HEK293 (cell line): ENCODE data around the gene TAX1BP1.

Source experiments
- CTCF ChIA-PET: fragments of 350-600 bp; formaldehyde crosslinking; extraction: SDS; loops from one replicate; lab custom pipeline; 2021; ENCODE audit warnings: antibody characterized with exemption; lab: Yijun Ruan, JAX
- POLR2A ChIA-PET: fragments of 300-600 bp; formaldehyde crosslinking; extraction: SDS; loops from one replicate; lab custom pipeline; 2020; ENCODE audit warnings: antibody characterized with exemption, inconsistent platforms; lab: Yijun Ruan, JAX
- H3K27ac ChIP-seq: fragments of 200-500 bp; sonication (Bioruptor generic); 2 replicates; pipeline ENCODE4 v1.5.1; 2014; ENCODE audit warnings: low read depth, low read length, control low read depth, inconsistent platforms; ENCODE audit errors: extremely low read depth
- H3K36me3 ChIP-seq, 2 experiments: fragments of 200-500 bp in 1 of 2; sonication (Bioruptor generic) in 1 of 2; 1 replicate in 1 of 2; 2 replicates in 1 of 2; pipeline ENCODE4 v1.5.1; 2014 to 2017; ENCODE audit warnings: inconsistent platforms in 2 of 2, low read length in 2 of 2; ENCODE audit not compliant: control insufficient read depth in 2 of 2, insufficient read depth in 1 of 2
- H3K4me1 ChIP-seq: fragments of 200-500 bp; sonication (Bioruptor generic); 2 replicates; pipeline ENCODE4 v1.5.1; 2014; ENCODE audit warnings: mild to moderate bottlenecking, low read length, inconsistent platforms; ENCODE audit not compliant: control insufficient read depth, insufficient read depth
- H3K4me3 ChIP-seq: 2 replicates; pipeline ENCODE4 v1.5.1; 2011; ENCODE audit warnings: low read depth, mild to moderate bottlenecking, control low read depth, low read length, moderate library complexity
- H3K9me3 ChIP-seq: fragments of 200-500 bp; sonication (Bioruptor generic); 2 replicates; pipeline ENCODE4 v1.5.1; 2014; ENCODE audit warnings: low read depth, low read length, inconsistent platforms; ENCODE audit not compliant: control insufficient read depth, insufficient read depth
- HOXA7 ChIP-seq: sonication (generic); formaldehyde crosslinking; IDR thresholded peaks from 2 replicates; pipeline ENCODE4 v1.8.1; 2022; ENCODE audit warnings: missing genetic modification reagents, borderline replicate concordance
- PRDM1 ChIP-seq: fragments of 450-650 bp; formaldehyde crosslinking; IDR thresholded peaks from 2 replicates; pipeline ENCODE4; 2016; ENCODE audit warnings: missing biosample characterization, missing genetic modification characterization
- SCRT2 ChIP-seq: fragments of 450-650 bp; formaldehyde crosslinking; IDR thresholded peaks from 2 replicates; pipeline ENCODE4 v1.5.1; 2016; ENCODE audit warnings: missing biosample characterization, missing genetic modification characterization
- SETDB1 ChIP-seq: IDR thresholded peaks from one replicate; pipeline ENCODE4 v1.6.1; 2017; ENCODE audit warnings: mild to moderate bottlenecking, low read length, moderate library complexity, mixed read lengths; ENCODE audit not compliant: insufficient read length
- YY2 ChIP-seq: fragments of 450-650 bp; formaldehyde crosslinking; IDR thresholded peaks from 2 replicates; pipeline ENCODE4 v1.5.1; 2016; ENCODE audit warnings: missing biosample characterization, missing genetic modification characterization
- ZBTB11 ChIP-seq: fragments of 450-650 bp; formaldehyde crosslinking; conservative IDR thresholded peaks from 2 replicates; pipeline ENCODE4 v1.5.1; 2016; ENCODE audit warnings: low read depth, missing biosample characterization, missing genetic modification characterization
- ZFP3 ChIP-seq: fragments of 450-650 bp; formaldehyde crosslinking; IDR thresholded peaks from 2 replicates; pipeline ENCODE4 v1.5.1; 2016; ENCODE audit warnings: low read depth, missing biosample characterization, missing genetic modification characterization
- ZNF121 ChIP-seq: fragments of 450-650 bp; formaldehyde crosslinking; IDR thresholded peaks from 2 replicates; pipeline ENCODE4 v1.5.1; 2016; ENCODE audit warnings: missing biosample characterization, missing genetic modification characterization
- ZNF148 ChIP-seq: fragments of 450-650 bp; formaldehyde crosslinking; IDR thresholded peaks from 2 replicates; pipeline ENCODE4 v1.5.0; 2017; ENCODE audit warnings: missing biosample characterization, missing genetic modification characterization, borderline replicate concordance
- ZNF16 ChIP-seq: fragments of 450-650 bp; formaldehyde crosslinking; IDR thresholded peaks from 2 replicates; pipeline ENCODE4 v1.5.1; 2016; ENCODE audit warnings: low read depth, missing biosample characterization, missing genetic modification characterization
- ZNF221 ChIP-seq: fragments of 450-650 bp; formaldehyde crosslinking; IDR thresholded peaks from 2 replicates; pipeline ENCODE4 v1.5.1; 2017; ENCODE audit warnings: missing biosample characterization, missing genetic modification characterization, borderline replicate concordance
- ZNF239 ChIP-seq: fragments of 450-650 bp; formaldehyde crosslinking; IDR thresholded peaks from 2 replicates; pipeline ENCODE4 v1.5.1; 2016; ENCODE audit warnings: missing biosample characterization, missing genetic modification characterization
- ZNF280C ChIP-seq: fragments of 450-650 bp; formaldehyde crosslinking; IDR thresholded peaks from 2 replicates; pipeline ENCODE4 v1.5.1; 2016; ENCODE audit warnings: missing biosample characterization, missing genetic modification characterization
- ZNF335 ChIP-seq: fragments of 450-650 bp; formaldehyde crosslinking; conservative IDR thresholded peaks from 2 replicates; pipeline ENCODE4 v1.5.1; 2016; ENCODE audit warnings: missing biosample characterization, missing genetic modification characterization
- ZNF350 ChIP-seq: fragments of 450-650 bp; formaldehyde crosslinking; IDR thresholded peaks from 2 replicates; pipeline ENCODE4 v1.5.0; 2017; ENCODE audit warnings: missing biosample characterization, mild to moderate bottlenecking, missing genetic modification characterization
- ZNF48 ChIP-seq: fragments of 450-650 bp; formaldehyde crosslinking; IDR thresholded peaks from 2 replicates; pipeline ENCODE4 v1.5.1; 2016; ENCODE audit warnings: missing biosample characterization, missing genetic modification characterization
- ZNF510 ChIP-seq: fragments of 450-650 bp; formaldehyde crosslinking; IDR thresholded peaks from 2 replicates; pipeline ENCODE4 v1.5.1; 2018; ENCODE audit warnings: mild to moderate bottlenecking, missing genetic modification characterization, missing biosample characterization; ENCODE audit not compliant: insufficient replicate concordance
- ZNF529 ChIP-seq: fragments of 450-650 bp; formaldehyde crosslinking; IDR thresholded peaks from 2 replicates; pipeline ENCODE4 v1.5.1; 2017; ENCODE audit warnings: missing genetic modification characterization, missing biosample characterization; ENCODE audit not compliant: insufficient replicate concordance
- ZNF549 ChIP-seq: fragments of 450-650 bp; IDR thresholded peaks from 2 replicates; pipeline ENCODE4 v1.5.1; 2018; ENCODE audit warnings: missing biosample characterization, missing genetic modification characterization, mild to moderate bottlenecking, inconsistent platforms, moderate library complexity
- ZNF558 ChIP-seq: fragments of 450-650 bp; formaldehyde crosslinking; IDR thresholded peaks from 2 replicates; pipeline ENCODE4 v1.5.1; 2016; ENCODE audit warnings: missing biosample characterization, missing genetic modification characterization
- ZNF830 ChIP-seq: fragments of 450-650 bp; IDR thresholded peaks from 2 replicates; pipeline ENCODE4 v1.5.0; 2018; ENCODE audit warnings: missing biosample characterization, missing genetic modification characterization, low read depth, mild to moderate bottlenecking, moderate library complexity
- TF ChIP-seq, protein P1 (sequence below): fragments of 450-650 bp; formaldehyde crosslinking; IDR thresholded peaks from 2 replicates; pipeline ENCODE4 v1.5.1; 2016; ENCODE audit warnings: missing biosample characterization, missing genetic modification characterization

Gene TAX1BP1

GRCh38 chr7:27703181-27703580, 36.8 kb upstream of the TAX1BP1 start:
- TF ChIP-seq ZBTB11 (tag by site-specific recombination) (no peak), ZNF239 (no peak), ZNF558 (tag by site-specific recombination) (no peak), ZNF280C (no peak), SCRT2 (no peak), ZNF510 (no peak), ZNF830 (tag by site-specific recombination) (no peak), SETDB1 (no peak), PRDM1 (no peak), YY2 (tag by site-specific recombination) (no peak), ZNF549 (no peak), ZNF350 (tag by site-specific recombination) (no peak), HOXA7 (CRISPR knock-in tag) (no peak), ZNF221 (tag by site-specific recombination) (no peak), ZNF121 (no peak), ZNF16 (tag by site-specific recombination) (no peak), ZNF48 (no peak), ZNF148 (tag by site-specific recombination) (no peak)
- Histone ChIP-seq H3K4me3 (no peak overlapping the region), H3K9me3 (no peaks in the 10 kb centered on the region), H3K4me1 (no peaks in the 10 kb centered on the region), H3K36me3 (no peaks in the 10 kb centered on the region), H3K27ac (no peak overlapping the region)
- POLR2A ChIA-PET = no interaction called here
- CTCF ChIA-PET = interaction anchor here (0.7 kb wide), 1 partner anchor 13 kb away, joined by 3 read pairs; no protein-coding TSS in a partner anchor

DNA sequence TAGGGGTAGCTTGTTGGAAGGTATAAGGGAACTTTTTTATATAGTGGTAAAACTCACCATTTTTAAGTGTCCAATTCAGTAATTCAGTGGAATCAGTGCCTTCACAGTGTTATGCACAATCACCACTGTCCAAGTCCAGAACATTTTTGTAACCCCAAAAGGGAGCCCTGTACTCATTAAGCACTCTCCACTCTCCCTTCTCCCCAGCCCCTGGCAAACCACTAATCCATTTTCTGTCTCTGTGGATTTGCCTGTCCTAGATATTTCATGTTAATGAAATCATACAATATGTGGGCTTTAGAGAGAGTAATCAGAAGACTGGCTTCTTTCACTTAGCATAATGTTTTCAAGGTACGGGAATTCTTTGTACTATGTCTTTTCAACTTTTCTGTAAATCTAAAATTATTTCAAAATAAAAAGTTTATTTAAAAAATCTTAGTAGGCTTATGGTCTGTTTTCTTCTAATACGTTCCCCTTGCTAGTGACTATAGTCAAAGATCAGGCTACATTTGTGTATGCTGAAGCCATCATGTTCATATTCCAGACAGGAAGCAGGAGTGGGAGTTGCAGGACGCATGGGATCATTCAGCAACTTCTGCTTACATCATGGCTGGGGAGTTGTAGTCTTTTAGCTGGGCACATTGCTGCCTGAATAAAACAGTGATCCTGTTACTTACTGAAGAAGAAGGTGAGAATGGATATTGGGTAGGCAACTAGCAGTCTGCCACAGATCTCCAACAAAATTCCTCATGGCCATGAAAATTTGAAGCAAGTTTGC, 35.4 kb upstream of the TAX1BP1 start:
- Histone ChIP-seq H3K4me3 (no peak overlapping the region), H3K36me3 (no peaks in the 10 kb centered on the region), H3K4me1 (no peaks in the 10 kb centered on the region), H3K9me3 (no peaks in the 10 kb centered on the region), H3K27ac (no peak overlapping the region)
- TF ChIP-seq ZFP3 (tag by site-specific recombination) (no peak), ZNF529 (tag by site-specific recombination) (no peak), ZNF335 (peak; percentile 63)
- TF ChIP-seq, protein P1, sequence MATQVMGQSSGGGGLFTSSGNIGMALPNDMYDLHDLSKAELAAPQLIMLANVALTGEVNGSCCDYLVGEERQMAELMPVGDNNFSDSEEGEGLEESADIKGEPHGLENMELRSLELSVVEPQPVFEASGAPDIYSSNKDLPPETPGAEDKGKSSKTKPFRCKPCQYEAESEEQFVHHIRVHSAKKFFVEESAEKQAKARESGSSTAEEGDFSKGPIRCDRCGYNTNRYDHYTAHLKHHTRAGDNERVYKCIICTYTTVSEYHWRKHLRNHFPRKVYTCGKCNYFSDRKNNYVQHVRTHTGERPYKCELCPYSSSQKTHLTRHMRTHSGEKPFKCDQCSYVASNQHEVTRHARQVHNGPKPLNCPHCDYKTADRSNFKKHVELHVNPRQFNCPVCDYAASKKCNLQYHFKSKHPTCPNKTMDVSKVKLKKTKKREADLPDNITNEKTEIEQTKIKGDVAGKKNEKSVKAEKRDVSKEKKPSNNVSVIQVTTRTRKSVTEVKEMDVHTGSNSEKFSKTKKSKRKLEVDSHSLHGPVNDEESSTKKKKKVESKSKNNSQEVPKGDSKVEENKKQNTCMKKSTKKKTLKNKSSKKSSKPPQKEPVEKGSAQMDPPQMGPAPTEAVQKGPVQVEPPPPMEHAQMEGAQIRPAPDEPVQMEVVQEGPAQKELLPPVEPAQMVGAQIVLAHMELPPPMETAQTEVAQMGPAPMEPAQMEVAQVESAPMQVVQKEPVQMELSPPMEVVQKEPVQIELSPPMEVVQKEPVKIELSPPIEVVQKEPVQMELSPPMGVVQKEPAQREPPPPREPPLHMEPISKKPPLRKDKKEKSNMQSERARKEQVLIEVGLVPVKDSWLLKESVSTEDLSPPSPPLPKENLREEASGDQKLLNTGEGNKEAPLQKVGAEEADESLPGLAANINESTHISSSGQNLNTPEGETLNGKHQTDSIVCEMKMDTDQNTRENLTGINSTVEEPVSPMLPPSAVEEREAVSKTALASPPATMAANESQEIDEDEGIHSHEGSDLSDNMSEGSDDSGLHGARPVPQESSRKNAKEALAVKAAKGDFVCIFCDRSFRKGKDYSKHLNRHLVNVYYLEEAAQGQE (tag by site-specific recombination) = no peak
- POLR2A ChIA-PET = no interaction called here
- CTCF ChIA-PET = no interaction called here
